Breast epithelium (tissue), 3 donors: ENCODE results near the gene FOXS1.

ENCODE experiments used
- CTCF ChIP-seq, 3 donors: fragments of 450-650 bp; IDR thresholded peaks; one replicate each; pipeline ENCODE4 v1.5.1; 2016 to 2017; ENCODE audit warnings: antibody characterized with exemption in 3 of 3, mild to moderate bottlenecking in 3 of 3, moderate library complexity in 3 of 3
- POLR2A ChIP-seq: fragments of 450-650 bp; IDR thresholded peaks from one replicate; pipeline ENCODE4 v1.6.1; 2016; ENCODE audit warnings: antibody characterized with exemption, mild to moderate bottlenecking, moderate library complexity
- POLR2AphosphoS5 ChIP-seq, 3 donors: sonication (generic); formaldehyde crosslinking; IDR thresholded peaks; one replicate each; pipeline ENCODE4 v1.6.1; 2017; ENCODE audit warnings: antibody characterized with exemption in 3 of 3

- TF ChIP-seq CTCF (IDR thresholded peaks at IDR 0.05) (no peak), POLR2AphosphoS5 (IDR thresholded peaks at IDR 0.05) (no peak), POLR2A (no peak)
Measured at GRCh38 chr20:31811198-31811597, 34.2 kb downstream of the FOXS1 start.
